ENCODE results near the gene DEGS1. TPM values are rescaled to one million over a fixed set of nuclear protein-coding genes. Genes with fewer than 3 reads are reported as not detected.
A peak's percentile ranks its signal among the peaks of the same experiment; 100 is the strongest.

Gene DEGS1
- 51.8 and 56.3 TPM in 2 replicates for total RNA-seq

DNA sequence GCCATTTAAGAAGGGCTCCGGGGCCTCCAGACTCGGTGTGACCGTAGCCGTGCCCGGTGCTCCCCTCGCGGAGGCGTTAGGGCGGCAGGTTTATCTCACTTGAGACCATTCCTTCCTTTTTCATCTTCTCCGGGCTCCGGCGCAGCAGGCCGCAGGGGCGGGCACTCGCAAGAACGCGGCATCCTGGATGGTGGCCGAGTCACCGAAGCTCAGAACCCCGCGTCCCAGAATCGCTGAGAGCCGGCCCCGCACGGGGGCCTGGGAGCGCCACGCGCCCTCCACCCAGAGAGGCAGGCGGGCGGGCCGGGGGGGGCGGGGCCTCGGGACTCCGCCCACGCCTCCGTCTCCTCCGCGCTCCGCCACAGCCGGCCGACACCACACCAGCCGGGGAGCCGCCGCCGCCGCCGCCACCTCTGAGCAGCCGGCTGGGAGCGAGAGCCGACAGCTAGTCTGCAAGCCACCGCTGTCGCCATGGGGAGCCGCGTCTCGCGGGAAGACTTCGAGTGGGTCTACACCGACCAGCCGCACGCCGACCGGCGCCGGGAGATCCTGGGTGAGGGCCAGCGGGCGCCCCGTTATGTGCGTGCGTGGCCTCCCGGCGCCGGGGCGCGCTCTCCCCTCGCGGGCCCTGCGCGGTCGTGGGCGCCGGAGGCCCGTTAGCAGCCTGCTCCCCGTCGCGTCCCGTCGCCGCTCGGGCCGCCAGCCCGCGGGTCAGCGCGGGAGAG is at the start of gene DEGS1:
Gene DEGS1 (plus strand): TSS at position 375 of the 725 bp plus-strand sequence. CDS start 97 bp downstream, at position 472.
- peak within 1 kb of the TSS; percentile 96 for H3K4me3 Mint-ChIP-seq
- peak within 1 kb of the TSS; percentile 97 for H3K27ac Mint-ChIP-seq
- H3K4me1 Mint-ChIP-seq: peaks cover 45% of the 10 kb centered on the region
- H3K36me3 Mint-ChIP-seq (ENCODE audit: low read depth): peaks cover 24% of the 10 kb centered on the region
- peak; percentile 95 for DNase-seq
- intact Hi-C loops (cut with micrococcal nuclease): loop anchor here (1.0 to 10.0 kb wide), 7 partner anchors 14 to 478 kb away; partner anchors contain the start of genes NVL and WDR26
- peaks cover 3% of the 10 kb centered on the region for H3K27me3 Mint-ChIP-seq
- H3K9me3 Mint-ChIP-seq: no peaks in the 10 kb centered on the region

DNA sequence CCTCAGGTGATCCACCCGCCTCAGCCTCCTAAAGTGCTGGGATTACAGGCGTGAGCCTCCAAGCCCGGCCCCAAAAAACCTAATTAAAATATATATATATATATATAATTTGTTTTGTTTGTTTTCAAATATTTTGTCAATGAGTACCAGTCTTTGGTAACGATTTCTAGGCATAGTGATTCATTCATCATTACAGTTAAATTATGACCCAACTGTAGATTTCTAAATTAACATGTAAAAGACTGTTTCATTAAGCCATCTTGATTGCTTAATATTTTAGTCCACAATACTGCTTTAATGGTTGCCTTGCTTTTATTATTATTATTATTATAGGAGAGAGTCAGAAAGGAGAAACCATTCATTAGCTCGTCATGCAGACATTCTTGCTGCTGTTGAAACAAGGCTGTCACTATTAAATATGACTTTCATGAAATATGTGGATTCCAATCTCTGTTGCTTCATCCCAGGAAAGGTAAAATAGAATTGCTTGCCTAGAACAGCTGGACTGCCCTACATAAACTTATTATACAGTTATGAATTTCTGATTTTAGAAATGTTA is 49.2 kb upstream of the DEGS1 start:
- H3K4me1 Mint-ChIP-seq: no peaks in the 10 kb centered on the region
- H3K36me3 Mint-ChIP-seq (ENCODE audit: low read depth): peaks cover 49% of the 10 kb centered on the region

DNA sequence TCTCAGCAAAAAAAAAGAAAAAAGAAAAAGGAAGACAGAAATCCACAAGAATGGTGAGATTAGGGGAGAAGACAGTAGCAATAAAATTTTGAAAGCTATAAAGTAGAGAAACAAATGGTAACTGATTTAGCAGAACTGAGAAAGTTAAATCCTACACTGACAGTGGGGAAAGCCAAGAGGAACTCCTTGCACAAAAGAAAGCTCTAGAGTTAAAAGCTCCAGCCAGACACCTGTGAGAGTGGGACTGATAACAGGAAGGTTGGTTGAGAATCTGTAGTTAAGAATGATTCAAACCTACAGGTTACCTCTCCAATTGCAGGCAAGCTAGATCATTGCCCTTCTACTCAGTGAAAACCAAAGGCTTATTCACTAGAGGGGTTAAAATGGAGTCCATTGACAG is 45.5 kb upstream of the DEGS1 start:
- Mint-ChIP-seq H3K4me1 (no peaks in the 10 kb centered on the region), H3K27ac (no peak overlapping the region), H3K4me3 (no peak overlapping the region), H3K27me3 (no peaks in the 10 kb centered on the region), H3K9me3 (no peaks in the 10 kb centered on the region), H3K36me3 (ENCODE audit: low read depth) (peaks cover 34% of the 10 kb centered on the region)
- intact Hi-C loops (cut with micrococcal nuclease): no loop called here
- no peak for DNase-seq

More for the DNA sequence above, 49.2 kb upstream of the DEGS1 start:
- intact Hi-C loops (cut with micrococcal nuclease): no loop called here
- no peaks in the 10 kb centered on the region for H3K27me3 Mint-ChIP-seq
- no peak overlapping the region for H3K27ac Mint-ChIP-seq
- no peak for DNase-seq
- H3K4me3 Mint-ChIP-seq: no peak overlapping the region
- no peaks in the 10 kb centered on the region for H3K9me3 Mint-ChIP-seq

DNA sequence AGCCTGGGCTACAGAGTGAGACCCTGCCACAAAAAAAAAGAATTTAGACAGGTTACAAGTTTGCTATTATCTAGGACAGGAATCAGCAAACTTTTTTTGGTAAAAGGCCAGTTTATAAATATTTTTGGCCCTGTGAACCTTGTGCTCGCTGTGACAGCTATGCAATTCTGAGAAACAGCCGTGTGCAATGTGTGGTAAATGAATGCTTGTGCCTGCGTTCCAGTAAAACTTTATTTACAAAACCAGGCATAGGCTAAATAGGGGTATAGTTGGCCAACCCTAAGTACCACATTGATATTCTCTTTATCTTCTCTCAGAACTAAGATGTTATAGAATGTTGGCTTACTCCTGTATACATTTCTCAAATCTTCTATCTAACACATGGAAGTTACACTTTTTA is 44.8 kb upstream of the DEGS1 start:
- H3K4me1 Mint-ChIP-seq: no peaks in the 10 kb centered on the region
- no peak overlapping the region for H3K4me3 Mint-ChIP-seq
- intact Hi-C loops (cut with micrococcal nuclease): no loop called here
- no peaks in the 10 kb centered on the region for H3K9me3 Mint-ChIP-seq
- H3K27me3 Mint-ChIP-seq: no peaks in the 10 kb centered on the region
- peaks cover 30% of the 10 kb centered on the region for H3K36me3 Mint-ChIP-seq (ENCODE audit: low read depth)
- no peak for DNase-seq
- no peak overlapping the region for H3K27ac Mint-ChIP-seq

DNA sequence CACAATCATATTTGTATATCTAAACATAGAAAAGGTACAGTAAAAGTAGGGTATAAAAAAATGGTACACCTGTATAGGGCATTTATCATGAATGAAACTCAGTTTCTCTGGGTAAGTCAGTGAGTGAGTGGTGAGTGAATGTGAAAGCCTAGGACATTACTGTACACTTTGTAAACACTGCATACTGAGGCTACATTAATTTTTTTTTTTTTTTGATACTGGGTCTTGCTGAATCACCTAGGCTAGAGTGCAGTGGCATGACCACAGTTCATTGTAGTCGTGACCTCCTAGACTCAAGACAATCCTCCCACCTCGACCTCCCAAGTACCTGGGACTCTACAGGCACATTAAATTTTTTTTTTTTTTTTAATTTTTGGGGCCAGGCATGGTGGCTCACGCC is 41.3 kb upstream of the DEGS1 start:
- no peaks in the 10 kb centered on the region for H3K4me1 Mint-ChIP-seq
- intact Hi-C loops (cut with micrococcal nuclease): no loop called here
- DNase-seq: no peak
- H3K4me3 Mint-ChIP-seq: no peak overlapping the region
- H3K36me3 Mint-ChIP-seq (ENCODE audit: low read depth): peaks cover 30% of the 10 kb centered on the region
- H3K27ac Mint-ChIP-seq: no peak overlapping the region
- H3K9me3 Mint-ChIP-seq: no peaks in the 10 kb centered on the region
- no peaks in the 10 kb centered on the region for H3K27me3 Mint-ChIP-seq

DNA sequence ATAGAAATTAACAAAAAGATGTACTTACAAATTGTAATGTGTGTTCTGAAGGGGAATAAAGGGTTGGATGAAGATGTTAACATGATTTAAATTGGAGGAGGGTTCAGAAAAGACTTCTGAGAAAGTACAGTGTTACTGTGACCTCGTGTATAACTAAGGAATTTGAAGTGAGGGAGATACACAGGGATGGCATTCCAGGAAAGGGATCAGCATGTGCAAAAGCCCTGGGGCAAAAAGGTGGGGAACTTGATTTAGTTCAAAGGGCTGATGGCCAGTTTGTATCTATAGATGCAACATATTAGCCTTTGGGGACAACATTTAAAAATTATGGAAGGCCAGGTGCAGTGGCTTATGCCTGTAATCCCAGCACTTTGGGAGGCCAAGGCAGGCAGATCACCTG is 33.3 kb upstream of the DEGS1 start:
- H3K27ac Mint-ChIP-seq: no peak overlapping the region
- H3K27me3 Mint-ChIP-seq: no peaks in the 10 kb centered on the region
- no peak for DNase-seq
- no peaks in the 10 kb centered on the region for H3K9me3 Mint-ChIP-seq
- H3K36me3 Mint-ChIP-seq (ENCODE audit: low read depth): peaks cover 20% of the 10 kb centered on the region
- H3K4me3 Mint-ChIP-seq: no peak overlapping the region
- intact Hi-C loops (cut with micrococcal nuclease): loop anchor here (10.0 kb wide), 1 partner anchor 775 kb away; the partner anchor contains the start of gene DNAH14
- peaks cover 13% of the 10 kb centered on the region for H3K4me1 Mint-ChIP-seq

DNA sequence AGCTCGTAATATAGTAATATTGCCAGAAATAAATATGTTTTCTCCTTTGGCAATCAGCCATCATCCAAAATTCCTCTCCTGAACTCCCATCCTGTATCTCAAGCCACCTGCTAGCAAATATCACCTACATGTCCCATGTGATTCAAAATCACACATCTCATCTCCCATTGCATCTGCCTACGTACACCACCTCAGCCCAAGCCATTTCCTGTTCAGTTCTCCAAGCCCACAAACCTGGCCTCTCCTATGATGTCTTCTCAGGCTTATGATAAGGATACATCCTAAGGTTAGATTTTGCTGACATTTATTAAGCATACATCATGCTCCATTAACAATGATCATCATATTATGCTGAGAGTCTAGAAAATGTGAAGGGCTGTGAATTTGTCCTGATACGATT is 31.9 kb upstream of the DEGS1 start:
- no peaks in the 10 kb centered on the region for H3K9me3 Mint-ChIP-seq
- no peak for DNase-seq
- H3K27me3 Mint-ChIP-seq: no peaks in the 10 kb centered on the region
- intact Hi-C loops (cut with micrococcal nuclease): loop anchor here (10.0 kb wide), 1 partner anchor 774 kb away; the partner anchor contains the start of gene DNAH14
- H3K27ac Mint-ChIP-seq: peak overlapping the region; percentile 19
- H3K4me1 Mint-ChIP-seq: peaks cover 13% of the 10 kb centered on the region
- no peak overlapping the region for H3K4me3 Mint-ChIP-seq
- H3K36me3 Mint-ChIP-seq (ENCODE audit: low read depth): peaks cover 19% of the 10 kb centered on the region

DNA sequence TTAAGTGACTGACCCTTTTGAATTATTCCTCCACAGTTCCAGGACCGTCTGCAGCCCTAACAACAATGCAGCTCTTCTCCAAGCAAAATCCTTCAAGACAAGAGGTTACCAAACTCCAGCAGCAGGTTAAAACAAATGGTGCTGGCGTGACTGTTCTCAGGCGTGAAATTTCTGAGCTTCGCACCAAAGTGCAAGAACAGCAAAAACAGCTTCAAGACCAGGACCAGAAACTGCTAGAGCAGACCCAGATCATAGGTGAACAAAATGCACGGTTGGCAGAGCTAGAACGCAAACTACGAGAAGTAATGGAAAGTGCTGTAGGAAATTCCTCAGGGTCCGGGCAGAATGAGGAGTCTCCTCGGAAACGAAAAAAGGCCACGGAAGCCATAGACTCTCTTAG is 25.7 kb upstream of the DEGS1 start:
- no peaks in the 10 kb centered on the region for H3K9me3 Mint-ChIP-seq
- H3K4me3 Mint-ChIP-seq: no peak overlapping the region
- H3K4me1 Mint-ChIP-seq: no peaks in the 10 kb centered on the region
- peaks cover 38% of the 10 kb centered on the region for H3K36me3 Mint-ChIP-seq (ENCODE audit: low read depth)
- intact Hi-C loops (cut with micrococcal nuclease): loop anchor here (10.0 kb wide), 1 partner anchor 767 kb away; the partner anchor contains the start of gene DNAH14
- no peak overlapping the region for H3K27ac Mint-ChIP-seq
- no peaks in the 10 kb centered on the region for H3K27me3 Mint-ChIP-seq
- DNase-seq: no peak

DNA sequence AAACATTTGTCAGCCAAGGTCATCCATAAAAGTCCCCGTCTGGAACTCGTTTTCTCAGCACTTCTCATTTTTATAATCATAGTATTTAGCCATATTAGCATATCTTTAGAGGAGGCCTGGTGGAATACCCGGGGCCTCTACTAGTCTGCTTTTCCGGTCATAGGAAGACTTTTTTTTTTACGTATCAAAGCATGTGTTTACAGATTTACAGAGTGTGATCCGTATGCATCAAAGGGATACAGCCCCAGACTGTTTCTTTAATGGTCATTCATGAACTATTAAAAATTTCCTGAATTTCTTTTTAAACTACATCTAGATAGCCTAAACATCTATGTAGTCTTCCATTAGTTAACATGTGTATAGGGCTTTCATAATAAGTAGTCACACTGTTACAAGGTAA is 23.5 kb upstream of the DEGS1 start:
- Mint-ChIP-seq H3K9me3 (no peaks in the 10 kb centered on the region), H3K36me3 (ENCODE audit: low read depth) (peaks cover 36% of the 10 kb centered on the region), H3K27ac (no peak overlapping the region), H3K4me3 (no peak overlapping the region), H3K27me3 (no peaks in the 10 kb centered on the region), H3K4me1 (peaks cover 3% of the 10 kb centered on the region)
- no peak for DNase-seq
- intact Hi-C loops (cut with micrococcal nuclease): loop anchor here (10.0 kb wide), 1 partner anchor 765 kb away; the partner anchor contains the start of gene DNAH14

DNA sequence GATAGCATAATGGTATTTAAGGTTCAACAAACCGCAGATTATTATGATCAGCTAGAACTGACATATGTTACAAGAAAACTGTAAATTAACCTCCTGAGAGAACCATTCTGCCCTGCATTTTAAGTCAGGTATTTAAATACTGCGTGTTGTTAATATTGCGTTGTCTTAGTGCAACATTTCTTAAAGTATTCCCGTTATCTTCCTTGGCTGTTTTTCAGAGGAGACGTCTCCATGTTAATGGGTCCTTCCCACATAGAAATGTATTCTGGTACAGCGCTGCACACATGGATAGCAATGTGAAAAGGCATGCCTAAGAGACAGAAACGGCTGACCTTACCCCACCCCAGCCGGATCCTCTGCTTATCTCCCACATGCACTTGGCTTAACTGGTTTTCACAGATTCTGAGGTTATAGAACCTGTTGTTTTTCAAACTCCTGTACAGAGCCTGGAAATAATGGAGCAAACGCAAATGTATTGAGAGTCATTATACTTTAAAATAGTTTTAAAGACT is 22.8 kb upstream of the DEGS1 start:
- intact Hi-C loops (cut with micrococcal nuclease): no loop called here
- H3K4me1 Mint-ChIP-seq: peaks cover 3% of the 10 kb centered on the region
- H3K9me3 Mint-ChIP-seq: no peaks in the 10 kb centered on the region
- H3K36me3 Mint-ChIP-seq (ENCODE audit: low read depth): peaks cover 36% of the 10 kb centered on the region
- H3K4me3 Mint-ChIP-seq: no peak overlapping the region
- no peak for DNase-seq
- no peak overlapping the region for H3K27ac Mint-ChIP-seq
- no peaks in the 10 kb centered on the region for H3K27me3 Mint-ChIP-seq

DNA sequence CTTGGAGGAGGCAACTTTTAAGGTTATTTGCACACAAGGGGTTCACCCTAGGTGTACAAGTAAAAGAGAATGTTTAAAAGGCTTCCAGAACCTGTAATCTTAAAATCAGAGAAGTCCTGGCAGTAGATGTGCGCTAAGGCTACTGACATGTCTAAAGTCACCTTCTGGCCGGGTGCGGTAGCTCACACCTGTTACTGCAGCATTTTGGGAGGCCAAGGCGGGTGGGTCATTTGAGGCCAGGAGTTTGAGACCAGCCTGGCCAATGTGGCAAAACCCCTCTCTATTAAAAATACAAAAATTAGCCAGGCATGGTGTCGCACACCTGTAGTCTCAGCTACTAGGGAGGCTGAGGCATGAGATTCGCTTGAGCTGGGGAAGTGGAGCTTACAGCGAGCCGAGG is 20.3 kb upstream of the DEGS1 start:
- H3K27ac Mint-ChIP-seq: no peak overlapping the region
- no peaks in the 10 kb centered on the region for H3K27me3 Mint-ChIP-seq
- no peaks in the 10 kb centered on the region for H3K9me3 Mint-ChIP-seq
- no peak overlapping the region for H3K4me3 Mint-ChIP-seq
- no peak for DNase-seq
- peaks cover 7% of the 10 kb centered on the region for H3K4me1 Mint-ChIP-seq
- intact Hi-C loops (cut with micrococcal nuclease): no loop called here
- peaks cover 23% of the 10 kb centered on the region for H3K36me3 Mint-ChIP-seq (ENCODE audit: low read depth)

DNA sequence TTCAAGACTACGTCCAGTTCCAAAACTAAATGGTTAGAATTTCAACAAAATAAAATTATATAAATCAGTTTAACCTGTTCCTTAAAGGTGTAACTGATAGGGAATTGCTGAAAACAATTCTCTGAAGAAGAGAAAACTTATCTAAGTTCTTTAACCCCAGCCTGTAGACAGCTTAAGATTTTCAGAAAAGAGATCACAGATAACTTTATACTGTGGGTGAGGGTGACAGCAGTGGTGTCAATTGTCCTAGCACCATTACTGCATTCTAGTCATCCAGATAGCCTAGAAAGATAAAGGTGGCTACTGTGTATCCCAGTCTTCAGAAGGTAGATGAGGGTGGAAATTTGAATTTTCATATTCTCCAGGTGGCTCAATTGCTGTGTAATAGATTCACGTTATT is 19.7 kb upstream of the DEGS1 start:
- intact Hi-C loops (cut with micrococcal nuclease): no loop called here
- H3K36me3 Mint-ChIP-seq (ENCODE audit: low read depth): peaks cover 17% of the 10 kb centered on the region
- peaks cover 7% of the 10 kb centered on the region for H3K4me1 Mint-ChIP-seq
- H3K27ac Mint-ChIP-seq: no peak overlapping the region
- no peaks in the 10 kb centered on the region for H3K9me3 Mint-ChIP-seq
- H3K4me3 Mint-ChIP-seq: no peak overlapping the region
- DNase-seq: no peak
- no peaks in the 10 kb centered on the region for H3K27me3 Mint-ChIP-seq

DNA sequence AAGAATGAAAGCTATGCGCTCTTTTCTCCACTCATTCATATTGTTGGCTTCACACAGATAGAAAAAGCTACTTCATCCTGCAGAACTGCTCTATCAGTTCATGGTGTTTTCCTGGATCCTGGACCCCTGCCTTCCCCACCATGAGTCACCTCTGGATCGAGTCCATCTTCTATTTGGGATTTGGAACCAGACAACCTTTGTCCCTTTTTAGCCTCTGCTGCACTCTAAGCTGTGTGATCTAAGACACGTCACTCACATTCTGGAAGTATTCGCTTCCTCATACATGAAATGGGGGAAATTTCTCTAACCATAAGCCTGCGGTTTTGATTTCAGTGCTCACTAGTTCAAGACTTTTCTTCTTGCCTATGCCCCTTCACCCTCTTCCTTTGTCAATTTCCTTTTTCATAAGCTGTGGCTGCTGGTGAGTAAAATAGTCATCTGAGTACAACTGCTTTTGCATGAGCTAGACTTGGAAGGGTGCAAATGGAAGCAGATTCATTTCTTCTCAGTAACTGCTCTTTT is 14.1 kb upstream of the DEGS1 start:
- peak overlapping the region; percentile 90 for H3K27ac Mint-ChIP-seq
- peaks cover 4% of the 10 kb centered on the region for H3K36me3 Mint-ChIP-seq (ENCODE audit: low read depth)
- DNase-seq: peak; percentile 87
- H3K9me3 Mint-ChIP-seq: peaks cover 6% of the 10 kb centered on the region
- peaks cover 37% of the 10 kb centered on the region for H3K4me1 Mint-ChIP-seq
- intact Hi-C loops (cut with micrococcal nuclease): loop anchor here (1.0 to 5.0 kb wide), 4 partner anchors 13 to 162 kb away; partner anchors contain the start of genes FBXO28 and NVL
- peaks cover 3% of the 10 kb centered on the region for H3K27me3 Mint-ChIP-seq
- peak overlapping the region; percentile 68 for H3K4me3 Mint-ChIP-seq

DNA sequence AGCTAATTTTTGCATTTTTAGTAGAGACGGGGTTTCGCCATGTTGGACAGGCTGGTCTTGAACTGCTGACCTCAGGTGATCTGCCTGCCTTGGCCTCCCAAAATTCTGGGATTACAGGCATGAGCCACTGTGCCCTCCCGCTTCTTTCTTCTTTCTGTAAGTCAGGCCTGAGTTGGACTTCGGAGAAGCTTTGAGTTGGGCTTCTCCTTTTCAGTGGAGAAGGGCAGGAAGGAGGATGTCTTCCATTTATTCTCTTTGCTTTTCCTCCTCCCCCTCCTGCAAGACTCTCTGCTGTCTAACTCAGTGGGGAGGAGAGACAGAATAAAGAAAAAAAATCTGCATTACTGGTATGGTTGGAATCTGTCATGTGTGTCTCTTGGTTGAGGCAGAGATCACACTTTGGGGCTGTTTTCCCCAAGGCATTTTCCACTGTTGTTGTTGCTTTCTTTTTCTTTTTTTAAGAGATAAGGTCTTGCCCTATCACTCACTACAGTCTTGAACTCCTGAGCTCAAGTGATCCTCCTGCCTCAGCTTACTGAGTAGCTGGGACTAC is 13.2 kb upstream of the DEGS1 start:
- DNase-seq: no peak
- Mint-ChIP-seq H3K4me3 (peak overlapping the region; percentile 68), H3K27ac (peak overlapping the region; percentile 90), H3K4me1 (peaks cover 34% of the 10 kb centered on the region), H3K27me3 (peaks cover 5% of the 10 kb centered on the region), H3K9me3 (peaks cover 6% of the 10 kb centered on the region), H3K36me3 (ENCODE audit: low read depth) (peaks cover 4% of the 10 kb centered on the region)
- intact Hi-C loops (cut with micrococcal nuclease): loop anchor here (1.0 to 5.0 kb wide), 4 partner anchors 13 to 161 kb away; partner anchors contain the start of genes FBXO28 and NVL

Measured in activated CD4-positive, alpha-beta T cell treated with anti-CD3 and anti-CD28 coated beads, Interleukin-2, amount 10 ng/mL, durations not matched to agents 24 days and 14 days (primary cell).